ENCODE results near the gene ACO1. TPM values are rescaled to one million over a fixed set of nuclear protein-coding genes. Genes with fewer than 3 reads are reported as not detected.
A peak's percentile ranks its signal among the peaks of the same experiment; 100 is the strongest.

Gene ACO1
- polyA plus RNA-seq, 10 donors = 21.2 to 28.9 (median 26.0) TPM

- peak; percentile 74 to 86 (median 76) for DNase-seq
These were observed 5.3 kb upstream of the ACO1 start for GRCh38 chr9:32378993-32379729.

- no peak for DNase-seq
These were observed 3.5 kb upstream of the ACO1 start for GRCh38 chr9:32380944-32381343.

GRCh38 chr9:32382565-32383320 is 1.7 kb upstream of the ACO1 start:
- no peak for DNase-seq

GRCh38 chr9:32384002-32384363 is 460 bp upstream of the ACO1 start:
- no peak for DNase-seq

DNA sequence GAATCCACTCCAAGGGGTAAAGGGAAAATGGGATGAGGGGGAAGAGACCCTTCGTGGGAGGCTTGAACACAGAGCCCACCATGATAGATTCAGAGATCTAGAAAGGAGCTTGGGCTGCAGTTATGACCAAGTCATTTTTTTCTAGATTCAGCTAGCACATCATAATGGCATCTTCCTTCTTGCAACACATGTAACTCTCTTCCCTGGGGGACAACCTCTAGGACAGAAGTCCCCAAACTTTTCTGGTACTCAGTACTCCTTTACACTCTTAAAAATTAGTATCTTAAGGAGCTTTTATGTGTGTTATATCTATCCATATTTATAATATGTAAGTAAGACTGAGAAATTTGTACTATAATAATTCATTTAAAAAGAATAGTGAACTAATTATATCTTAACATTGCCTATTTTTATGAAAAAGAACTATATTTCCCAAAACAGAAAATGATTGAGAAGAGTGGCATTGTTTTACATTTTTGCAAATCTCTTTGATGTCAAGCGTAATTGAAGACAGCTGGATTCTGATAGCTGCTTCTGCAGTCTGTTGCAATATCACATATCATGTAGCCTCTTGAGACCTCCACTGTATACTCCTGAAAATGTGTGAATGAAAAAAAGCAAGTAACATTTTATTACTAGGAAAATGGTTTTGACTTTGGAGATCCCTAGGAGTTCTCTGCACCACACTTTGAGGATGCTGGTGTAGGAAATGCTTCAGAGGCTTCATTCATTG is 875 bp downstream of the ACO1 start:
- DNase-seq = peak in 1 of 3 donors; percentile 16

DNA sequence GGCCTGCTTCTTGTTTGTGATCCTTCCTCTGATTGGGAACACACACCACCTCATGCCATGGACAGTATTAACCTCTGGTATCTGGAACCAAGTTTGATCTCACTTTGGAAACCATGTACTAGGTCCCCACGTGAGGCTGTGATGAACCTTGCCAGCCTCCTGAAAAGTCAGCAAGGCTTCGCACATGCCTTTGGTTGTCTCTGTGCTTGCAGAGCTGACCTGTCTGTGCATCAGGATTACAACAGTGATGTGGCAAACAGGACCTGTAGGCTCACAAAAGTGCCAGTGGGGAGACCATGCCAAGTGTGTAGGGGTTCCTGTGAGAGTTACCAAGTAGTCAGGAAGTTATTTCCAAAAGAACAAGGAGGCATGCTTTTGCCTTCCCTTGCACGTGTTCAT is 1.4 kb downstream of the ACO1 start:
- DNase-seq = peak in 1 of 3 donors; percentile 11

GRCh38 chr9:32387256-32387655 is 2.8 kb downstream of the ACO1 start:
- DNase-seq = no peak

GRCh38 chr9:32389365-32389764 is 4.9 kb downstream of the ACO1 start:
- DNase-seq = no peak

DNA sequence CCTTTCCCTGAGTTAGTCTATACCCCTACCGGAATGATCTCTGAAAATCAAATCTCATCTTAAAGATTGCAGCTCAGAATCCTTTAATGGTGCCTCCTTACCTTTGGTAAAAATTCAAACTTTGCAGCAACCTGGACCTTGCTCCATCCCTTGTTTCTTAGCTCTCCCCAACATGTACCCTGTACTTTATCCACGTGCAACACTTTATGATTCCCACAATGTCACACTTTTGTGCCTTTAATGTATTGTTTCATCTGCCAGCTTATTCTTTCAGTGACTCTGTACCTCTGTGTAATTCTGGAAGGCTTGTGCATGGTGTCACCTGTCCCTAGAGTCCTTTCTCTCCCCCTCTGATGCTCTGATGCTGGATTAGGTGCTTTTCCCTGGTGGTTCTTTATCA is 9.5 kb downstream of the ACO1 start:
- DNase-seq = no peak

DNA sequence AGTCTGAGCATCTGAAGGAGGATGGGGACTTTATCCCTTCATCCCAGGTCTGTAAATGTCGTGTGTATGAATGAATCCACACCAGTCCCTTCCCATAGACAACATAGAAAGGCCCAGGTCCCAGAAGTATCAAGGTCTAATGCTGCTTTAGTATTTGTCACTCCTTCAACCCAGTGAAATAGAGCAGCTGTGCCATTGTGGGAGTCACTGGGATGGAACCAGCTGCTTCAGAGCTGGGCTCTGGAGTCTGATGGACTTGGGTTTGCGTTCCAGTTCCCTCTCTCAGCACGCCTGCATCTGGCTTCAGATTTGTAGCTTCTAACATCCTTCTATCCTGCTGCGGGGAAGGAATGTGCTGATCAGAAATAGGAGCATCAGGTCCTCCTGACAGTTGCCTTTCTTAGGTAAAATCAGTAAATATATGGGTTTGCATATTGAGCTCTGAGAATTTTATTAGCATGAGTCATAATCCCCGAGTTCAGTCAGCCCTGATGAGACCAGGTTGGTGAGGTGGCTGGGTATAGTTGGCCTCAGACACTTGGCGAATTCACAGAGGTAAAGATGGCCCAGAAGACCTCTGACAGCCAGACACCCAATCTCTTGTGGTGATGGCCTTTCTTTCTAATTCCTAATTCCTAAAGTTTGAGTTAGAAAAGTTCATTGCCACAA is 10.1 kb downstream of the ACO1 start:
- no peak for DNase-seq

DNA sequence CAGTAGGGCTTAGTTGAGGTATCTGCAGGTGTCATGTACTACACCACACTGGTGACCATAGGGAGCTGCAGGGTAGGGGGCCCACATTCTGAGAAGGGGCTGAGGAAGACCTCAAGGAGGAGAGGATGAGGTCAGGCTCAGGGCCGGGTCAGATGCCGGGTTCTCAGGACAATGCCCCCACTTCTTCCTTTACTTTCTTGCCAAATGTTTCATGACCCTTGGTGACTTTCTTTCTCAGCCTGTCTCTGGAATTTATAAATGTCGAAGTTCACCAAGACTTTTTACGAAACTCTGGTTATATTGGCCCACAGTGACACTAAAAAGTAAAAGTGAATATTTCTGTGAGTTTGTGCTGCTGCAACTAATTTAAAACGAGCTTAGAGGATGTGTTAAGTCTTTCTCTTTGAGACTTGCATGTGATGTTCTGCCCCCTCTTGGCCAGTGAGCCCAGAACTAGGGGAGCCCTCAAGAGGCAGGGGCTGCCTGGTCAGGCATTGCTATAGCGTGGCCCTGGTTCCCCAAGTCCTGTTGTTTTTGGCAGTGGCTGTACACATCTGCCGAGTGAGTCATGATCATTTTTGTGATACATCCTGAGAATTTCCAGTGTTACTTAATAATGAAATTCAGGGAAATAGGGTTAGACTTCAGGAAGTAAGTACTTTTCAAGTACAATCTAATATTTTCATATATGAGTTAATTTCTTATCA is 11.2 kb downstream of the ACO1 start:
- peak; percentile 31 to 69 (median 66) for DNase-seq

GRCh38 chr9:32398207-32398606 is 13.8 kb downstream of the ACO1 start:
- DNase-seq = no peak

DNA sequence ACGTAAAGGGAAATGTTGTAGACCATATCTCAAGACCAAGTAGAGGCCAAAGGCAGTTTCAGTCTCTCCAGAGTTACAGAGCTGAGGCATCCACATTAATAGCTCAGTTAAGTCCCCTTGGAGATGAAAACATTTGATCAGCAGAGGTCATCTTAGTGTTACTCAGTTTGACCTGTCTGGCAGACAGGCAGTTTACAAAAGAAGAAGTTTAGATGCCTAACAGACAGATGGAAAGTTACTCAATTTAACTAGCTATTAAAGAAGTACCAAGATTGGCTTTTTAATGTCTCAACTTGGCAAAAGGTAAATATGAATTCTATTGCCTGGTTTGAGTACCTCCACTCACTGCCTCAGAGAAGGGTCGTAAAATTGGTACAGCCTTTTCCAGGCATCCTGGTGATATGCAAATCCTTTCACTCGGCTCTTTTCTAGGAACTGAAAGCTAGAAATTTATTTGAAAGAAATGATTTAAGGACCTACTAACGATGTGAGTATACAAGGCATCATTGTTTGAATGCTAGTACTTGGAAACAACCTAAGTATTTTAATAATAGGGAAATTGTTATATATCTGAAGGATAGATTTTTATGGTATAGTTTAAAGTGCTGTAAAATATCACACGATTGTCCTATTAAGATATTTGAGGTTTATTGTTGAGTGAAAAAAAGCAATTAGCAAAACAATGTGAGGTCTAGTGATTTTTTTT is 14.8 kb downstream of the ACO1 start:
- no peak for DNase-seq

GRCh38 chr9:32401488-32401887 is 17.0 kb downstream of the ACO1 start:
- no peak for DNase-seq

GRCh38 chr9:32403567-32404260 is 19.3 kb downstream of the ACO1 start:
- no peak for DNase-seq

DNA sequence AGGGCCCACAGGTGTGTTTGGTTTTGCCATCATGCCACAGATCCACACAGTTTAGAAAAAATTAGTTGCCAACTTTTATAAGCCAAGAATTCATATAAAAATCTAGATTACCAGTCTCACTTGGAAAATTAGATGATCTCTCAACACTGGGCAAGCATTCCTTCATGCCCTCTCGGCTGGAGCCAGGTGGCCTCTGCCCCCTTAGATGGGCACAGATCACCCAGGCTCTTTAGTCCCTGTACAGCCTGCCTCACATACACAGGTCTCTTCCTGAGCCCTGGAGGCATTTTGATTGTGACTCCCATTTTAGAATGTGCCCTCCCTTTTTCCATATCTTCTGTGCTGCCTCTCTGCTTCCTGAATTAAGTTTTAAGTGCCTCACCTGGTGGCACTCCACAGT is 20.0 kb downstream of the ACO1 start:
- DNase-seq = no peak

DNA sequence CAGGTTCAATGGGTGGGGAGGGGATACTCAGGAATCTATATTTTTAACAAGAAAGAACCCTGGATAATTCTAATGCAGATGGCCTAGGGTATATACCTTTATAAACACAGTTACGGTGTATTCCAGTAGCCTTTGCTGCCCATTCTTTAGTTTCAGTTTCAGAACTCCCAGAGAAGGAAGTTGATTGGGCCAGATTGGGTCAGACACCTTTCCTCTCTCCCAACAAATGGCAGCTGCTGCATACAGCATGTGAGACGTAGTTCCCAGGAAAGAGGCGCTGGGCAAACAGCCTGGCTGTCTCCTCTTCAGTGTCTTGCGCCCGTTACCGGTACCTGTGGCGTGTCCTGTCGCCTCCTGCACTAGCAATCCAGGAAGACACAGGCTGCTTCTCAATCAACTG is 20.4 kb downstream of the ACO1 start:
- DNase-seq = no peak

DNA sequence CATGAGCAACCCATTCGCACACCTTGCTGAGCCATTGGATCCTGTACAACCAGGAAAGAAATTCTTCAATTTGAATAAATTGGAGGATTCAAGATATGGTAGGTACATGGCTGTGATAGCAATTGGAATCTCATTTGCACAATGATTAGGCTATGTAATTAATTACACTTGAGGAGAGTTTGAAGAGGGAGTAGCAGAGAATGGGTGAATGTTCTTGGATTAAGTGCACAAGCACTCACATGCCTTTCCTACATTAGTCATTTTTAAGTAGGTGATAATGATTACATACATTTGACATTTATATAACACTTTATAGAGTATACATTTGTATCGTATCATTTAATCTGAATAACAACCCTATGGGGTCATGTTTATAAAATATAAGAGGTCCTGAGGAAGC is 21.1 kb downstream of the ACO1 start:
- DNase-seq = no peak

DNA sequence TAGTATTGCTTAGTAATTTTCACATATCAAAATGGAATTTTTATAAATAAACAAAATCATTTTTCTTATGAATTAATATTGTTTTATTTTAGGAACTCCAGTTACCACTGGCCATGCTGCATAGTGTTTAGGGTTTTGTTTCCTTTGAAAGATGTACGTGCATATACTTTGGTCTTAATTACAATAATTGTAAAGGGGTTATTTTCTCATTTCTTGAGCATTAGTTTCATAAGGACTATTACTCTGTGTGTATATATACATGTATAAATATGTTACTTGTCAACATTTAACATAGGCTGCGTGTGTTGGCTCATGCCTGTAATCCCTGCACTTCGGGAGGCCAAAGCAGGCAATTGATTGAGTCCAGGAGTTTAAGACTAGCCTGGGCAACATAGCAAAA is 21.6 kb downstream of the ACO1 start:
- DNase-seq = no peak

GRCh38 chr9:32411753-32412152 is 27.3 kb downstream of the ACO1 start:
- DNase-seq = no peak
